CD4-positive, CD25-positive, alpha-beta regulatory T cell (primary cell): ENCODE data around the gene KANSL2. TPM values are rescaled to one million over a fixed set of nuclear protein-coding genes. Genes with fewer than 3 reads are reported as not detected.
"Not testable (repeated sequence)": the region's sequence is repeated elsewhere in the genome, so short reads cannot be mapped to it uniquely, and the experiment has no call there.

Source experiments
- ATAC-seq, 2 donors: fragments of 150-1000 bp; cut with Tn5 transposase; one replicate each; pipeline ENCODE4 v1.10.0; 2021; ENCODE audit warnings: low read depth in 2 of 2, moderate number of reproducible peaks in 2 of 2, moderate library complexity in 1 of 2
- DNase-seq, 3 donors: peaks; one replicate each; pipeline versions ENCODE4 v3.0.0 to v3.0.0-alpha.2; 2012 to 2022; ENCODE audit warnings: mixed read lengths in 1 of 3
- H3K27ac ChIP-seq: one replicate; pipeline ENCODE4 v1.7.0; 2013; ENCODE audit warnings: mild to moderate bottlenecking, low read length; ENCODE audit not compliant: insufficient read depth, poor library complexity, severe bottlenecking
- H3K27me3 ChIP-seq: one replicate; pipeline ENCODE4 v1.7.0; 2013; ENCODE audit warnings: low read length; ENCODE audit not compliant: control insufficient read depth, insufficient read depth
- H3K36me3 ChIP-seq: one replicate; pipeline ENCODE4 v1.7.0; 2013; ENCODE audit warnings: mild to moderate bottlenecking, low read length, moderate library complexity; ENCODE audit not compliant: control insufficient read depth, insufficient read depth
- H3K4me1 ChIP-seq: 2 replicates; pipeline ENCODE4 v1.7.0; 2013; ENCODE audit warnings: mild to moderate bottlenecking, low read length; ENCODE audit not compliant: insufficient read depth, control insufficient read depth, poor library complexity, severe bottlenecking
- H3K4me3 ChIP-seq: one replicate; pipeline ENCODE4 v1.7.0; 2013; ENCODE audit warnings: low read depth, mild to moderate bottlenecking, low read length, moderate library complexity
- H3K9me3 ChIP-seq, 2 experiments: 1 replicate in 1 of 2; 2 replicates in 1 of 2; pipeline ENCODE4 v1.7.0; 2013; ENCODE audit warnings: low read length in 2 of 2, mild to moderate bottlenecking in 1 of 2, moderate library complexity in 1 of 2; ENCODE audit not compliant: control insufficient read depth in 2 of 2
- H3K27ac Mint-ChIP-seq, 3 donors: one replicate each; pipeline ENCODE4 v1.8.0; 2020 to 2022; ENCODE audit warnings: mild to moderate bottlenecking in 3 of 3, mixed read lengths in 3 of 3, moderate library complexity in 2 of 3
- H3K27me3 Mint-ChIP-seq: one replicate; pipeline ENCODE4 v1.8.0; 2022; ENCODE audit warnings: mild to moderate bottlenecking, mixed read lengths
- H3K36me3 Mint-ChIP-seq: one replicate; pipeline ENCODE4 v1.8.0; 2020; ENCODE audit warnings: mixed read lengths
- H3K4me1 Mint-ChIP-seq, 4 donors: one replicate each; pipeline ENCODE4 v1.8.0; 2020 to 2022; ENCODE audit warnings: mixed read lengths in 4 of 4, mild to moderate bottlenecking in 1 of 4
- H3K4me3 Mint-ChIP-seq, 4 donors: one replicate each; pipeline ENCODE4 v1.8.0; 2020 to 2022; ENCODE audit warnings: mild to moderate bottlenecking in 4 of 4, mixed read lengths in 4 of 4, moderate library complexity in 3 of 4
- H3K9me3 Mint-ChIP-seq, 7 donors: one replicate each; pipeline ENCODE4 v1.8.0; 2020 to 2022; ENCODE audit warnings: mixed read lengths in 7 of 7, mild to moderate bottlenecking in 3 of 7, moderate library complexity in 2 of 7
- polyA plus RNA-seq, 4 donors: library from polyadenylated mRNA; unstranded; fragments of 300-500 nt; fragmentation: Illumina TruSeq; gene quantifications; one replicate each; pipeline ENCODE4 v1.2.3, GENCODE V29; 2021
- total RNA-seq: library from RNA; stranded (reverse); gene quantifications from one replicate; pipeline ENCODE4 v1.2.3, GENCODE V29; 2022

The KANSL2 gene, protein sequence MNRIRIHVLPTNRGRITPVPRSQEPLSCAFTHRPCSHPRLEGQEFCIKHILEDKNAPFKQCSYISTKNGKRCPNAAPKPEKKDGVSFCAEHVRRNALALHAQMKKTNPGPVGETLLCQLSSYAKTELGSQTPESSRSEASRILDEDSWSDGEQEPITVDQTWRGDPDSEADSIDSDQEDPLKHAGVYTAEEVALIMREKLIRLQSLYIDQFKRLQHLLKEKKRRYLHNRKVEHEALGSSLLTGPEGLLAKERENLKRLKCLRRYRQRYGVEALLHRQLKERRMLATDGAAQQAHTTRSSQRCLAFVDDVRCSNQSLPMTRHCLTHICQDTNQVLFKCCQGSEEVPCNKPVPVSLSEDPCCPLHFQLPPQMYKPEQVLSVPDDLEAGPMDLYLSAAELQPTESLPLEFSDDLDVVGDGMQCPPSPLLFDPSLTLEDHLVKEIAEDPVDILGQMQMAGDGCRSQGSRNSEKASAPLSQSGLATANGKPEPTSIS
- total RNA-seq (116 TPM), polyA plus RNA-seq (10 to 100 TPM; 30.9 to 40.8 (median 39.7) TPM)

DNA sequence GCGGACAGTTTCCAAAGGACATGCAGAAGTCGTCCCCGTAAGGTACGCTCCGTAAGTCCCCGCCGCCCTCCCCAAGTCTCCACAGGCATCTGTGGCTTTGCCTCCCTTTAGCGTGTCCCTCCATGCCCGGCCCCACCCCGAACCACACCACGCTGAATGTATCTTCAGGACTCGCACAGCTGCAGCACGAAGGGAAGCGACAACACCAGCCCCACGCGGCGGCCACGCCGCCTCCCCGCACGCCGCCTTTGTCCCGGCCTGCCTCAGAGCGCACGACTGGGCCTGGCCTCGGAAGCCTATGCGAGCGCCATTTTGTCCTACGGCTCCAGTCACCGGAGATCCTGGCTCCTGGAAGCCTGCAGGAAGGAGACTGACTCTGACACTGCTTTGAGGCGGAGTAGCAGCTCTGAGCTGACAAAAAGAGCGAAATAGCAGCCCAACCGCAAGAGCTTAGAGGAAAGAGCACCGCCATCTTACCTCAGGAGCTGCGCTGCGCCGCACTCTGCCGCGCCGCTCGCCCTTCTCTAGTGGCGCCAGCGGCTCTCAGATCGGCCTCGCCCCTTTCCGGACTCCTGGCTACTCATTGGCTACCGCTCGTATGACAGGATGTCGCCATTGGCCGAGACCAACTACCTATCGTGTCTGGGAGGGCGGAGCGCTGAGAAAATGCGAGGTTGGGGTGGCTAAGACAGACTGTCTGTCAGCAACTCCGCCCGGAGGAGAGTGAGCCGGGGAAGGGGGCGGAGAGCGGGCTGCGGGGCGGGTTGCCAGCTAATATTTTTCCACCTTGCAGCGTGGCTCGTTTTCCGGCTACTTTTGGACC is at the start of gene KANSL2:
Gene KANSL2, minus strand, starts transcription at position 529 of the 823 bp plus-strand sequence. CDS start 606 bp downstream, outside the sequence.
- H3K36me3 ChIP-seq: peaks cover 25% of the 10 kb centered on the region
- H3K4me3 Mint-ChIP-seq: peak within 1 kb of the TSS; percentile 96 to 99 (median 98)
- H3K4me3 ChIP-seq: peak within 1 kb of the TSS; percentile 98
- H3K9me3 Mint-ChIP-seq: peaks cover 0 to 1% (median 0%) of the 10 kb centered on the region in 7 donors
- DNase-seq: peak; percentile 97 to 99 (median 97)
- no peaks in the 10 kb centered on the region for H3K9me3 ChIP-seq
- peak within 1 kb of the TSS; percentile 90 for H3K27ac ChIP-seq
- no peaks in the 10 kb centered on the region for H3K27me3 Mint-ChIP-seq
- peak; percentile 98 to 99 for ATAC-seq
- peaks cover 19 to 57% (median 43%) of the 10 kb centered on the region in 4 donors for H3K4me1 Mint-ChIP-seq
- peak within 1 kb of the TSS; percentile 98 to 99 (median 99) for H3K27ac Mint-ChIP-seq
- H3K4me1 ChIP-seq: peaks cover 51% of the 10 kb centered on the region
- no peaks in the 10 kb centered on the region for H3K27me3 ChIP-seq
- H3K36me3 Mint-ChIP-seq: peaks cover 28% of the 10 kb centered on the region

DNA sequence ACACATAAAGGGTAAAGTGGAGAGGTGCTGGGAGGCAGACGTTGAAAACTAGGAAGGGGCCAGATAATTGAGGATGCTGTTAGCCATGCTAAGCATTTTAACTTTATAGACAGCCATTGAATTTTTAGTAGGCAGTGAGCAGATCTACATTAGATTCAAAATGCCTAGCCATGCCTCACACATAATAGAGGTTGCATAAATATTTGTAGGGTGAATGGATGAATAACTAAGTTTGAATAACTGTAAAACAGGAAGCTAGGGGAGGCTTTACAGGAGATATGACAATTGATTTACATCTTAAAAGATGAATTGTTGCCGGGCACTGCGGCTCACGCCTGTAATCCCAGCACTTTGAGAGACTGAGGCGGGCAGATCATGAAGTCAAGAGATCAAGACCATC is 46.8 kb upstream of the KANSL2 start:
- Mint-ChIP-seq H3K4me1 (no peaks in the 10 kb centered on the region), H3K36me3 (no peaks in the 10 kb centered on the region), H3K27ac (no peak overlapping the region), H3K9me3 (peaks cover 0 to 3% (median 0%) of the 10 kb centered on the region in 7 donors), H3K4me3 (no peak overlapping the region), H3K27me3 (peaks cover 10% of the 10 kb centered on the region)
- no peaks in the 10 kb centered on the region for H3K9me3 ChIP-seq
- H3K4me1 ChIP-seq: no peaks in the 10 kb centered on the region
- ATAC-seq (no peak), DNase-seq (no peak)
- no peak overlapping the region for H3K4me3 ChIP-seq
- H3K36me3 ChIP-seq: no peaks in the 10 kb centered on the region
- H3K27ac ChIP-seq: no peak overlapping the region
- H3K27me3 ChIP-seq: no peaks in the 10 kb centered on the region

- H3K4me1 Mint-ChIP-seq: peaks cover 5 to 19% (median 9%) of the 10 kb centered on the region in 4 donors
- H3K4me1 ChIP-seq: peaks cover 10% of the 10 kb centered on the region
- not testable (repeated sequence) for H3K4me3 ChIP-seq, H3K36me3 ChIP-seq, H3K27ac ChIP-seq, H3K36me3 Mint-ChIP-seq, H3K27me3 Mint-ChIP-seq, H3K27me3 ChIP-seq, H3K27ac Mint-ChIP-seq, DNase-seq, ATAC-seq
- H3K9me3 ChIP-seq: peaks cover 11 to 13% of the 10 kb centered on the region in 2 experiments
- H3K9me3 Mint-ChIP-seq: peaks cover 0 to 17% (median 4%) of the 10 kb centered on the region in 7 donors
- H3K4me3 Mint-ChIP-seq: peak overlapping the region in 1 of 4 donors; percentile 6
These were observed 38.7 kb upstream of the KANSL2 start for GRCh38 chr12:48720737-48721136.

DNA sequence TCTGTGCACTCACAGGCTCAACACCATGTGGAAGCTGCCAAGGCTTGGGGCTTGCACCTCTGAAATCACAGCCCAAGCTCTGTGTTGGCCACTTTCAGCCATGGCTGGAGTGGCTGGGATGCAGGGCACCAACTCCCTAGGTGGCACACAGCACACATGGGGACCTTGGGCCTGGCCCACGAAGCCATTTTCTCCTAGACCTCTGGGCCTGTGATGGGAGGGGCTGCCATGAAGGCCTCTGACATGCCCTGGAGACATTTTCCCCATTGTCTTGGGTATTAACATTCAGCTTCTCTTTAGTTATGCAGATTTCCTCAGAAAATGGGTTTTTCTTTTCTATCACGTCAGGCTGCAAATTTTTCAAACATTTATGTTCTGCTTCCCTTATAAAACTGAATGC is 38.1 kb upstream of the KANSL2 start:
- not testable (repeated sequence) for DNase-seq, H3K27me3 ChIP-seq, H3K4me3 ChIP-seq, H3K36me3 ChIP-seq, ATAC-seq, H3K27ac Mint-ChIP-seq, H3K27me3 Mint-ChIP-seq, H3K36me3 Mint-ChIP-seq, H3K27ac ChIP-seq
- peak overlapping the region in 1 of 4 donors; percentile 6 for H3K4me3 Mint-ChIP-seq
- H3K4me1 Mint-ChIP-seq: peaks cover 6 to 25% (median 10%) of the 10 kb centered on the region in 4 donors
- Histone ChIP-seq H3K4me1 (peaks cover 16% of the 10 kb centered on the region), H3K9me3 (peaks cover 11 to 13% of the 10 kb centered on the region in 2 experiments)
- H3K9me3 Mint-ChIP-seq: peaks cover 0 to 17% (median 4%) of the 10 kb centered on the region in 7 donors

- ATAC-seq, H3K4me3 ChIP-seq, H3K27me3 ChIP-seq, H3K27me3 Mint-ChIP-seq, H3K27ac ChIP-seq, DNase-seq, H3K36me3 ChIP-seq: not testable (repeated sequence)
- Histone ChIP-seq H3K9me3 (peaks cover 11 to 13% of the 10 kb centered on the region in 2 experiments), H3K4me1 (peaks cover 28% of the 10 kb centered on the region)
- peaks cover 16% of the 10 kb centered on the region for H3K36me3 Mint-ChIP-seq
- H3K4me3 Mint-ChIP-seq: peak overlapping the region in 1 of 4 donors; percentile 89
- H3K9me3 Mint-ChIP-seq: peaks cover 0 to 17% (median 4%) of the 10 kb centered on the region in 7 donors
- peaks cover 6 to 37% (median 19%) of the 10 kb centered on the region in 4 donors for H3K4me1 Mint-ChIP-seq
- peak overlapping the region in 1 of 3 donors; percentile 44 for H3K27ac Mint-ChIP-seq
These were observed 37.0 kb upstream of the KANSL2 start for GRCh38 chr12:48719002-48719401.

- Mint-ChIP-seq H3K36me3 (peaks cover 26% of the 10 kb centered on the region), H3K27ac (peak overlapping the region; percentile 96 to 99 (median 97)), H3K4me3 (peak overlapping the region; percentile 89 to 95 (median 92)), H3K9me3 (peaks cover 0 to 17% (median 4%) of the 10 kb centered on the region in 7 donors), H3K27me3 (no peaks in the 10 kb centered on the region), H3K4me1 (peaks cover 6 to 49% (median 26%) of the 10 kb centered on the region in 4 donors)
- H3K36me3 ChIP-seq: peaks cover 23% of the 10 kb centered on the region
- H3K27me3 ChIP-seq: no peaks in the 10 kb centered on the region
- DNase-seq (peak in 1 of 3 donors; percentile 46), ATAC-seq (no peak)
- peak overlapping the region; percentile 88 for H3K4me3 ChIP-seq
- H3K27ac ChIP-seq: peak overlapping the region; percentile 99
- peaks cover 41% of the 10 kb centered on the region for H3K4me1 ChIP-seq
- H3K9me3 ChIP-seq: peaks cover 11 to 13% of the 10 kb centered on the region in 2 experiments
These were observed 35.2 kb upstream of the KANSL2 start for GRCh38 chr12:48717252-48717695.
